ENCODE results near the gene SNTG2. TPM values are rescaled to one million over a fixed set of nuclear protein-coding genes. Genes with fewer than 3 reads are reported as not detected.

SNTG2 gene
- total RNA-seq, 2 donors from 2014 or later: 2.5 to 3.8 TPM

GRCh38 chr2:964562-964961, 13.9 kb downstream of the SNTG2 start:
- Mint-ChIP-seq H3K27ac (no peak overlapping the region), H3K4me3 (no peak overlapping the region), H3K36me3 (ENCODE audit: insufficient read depth in 2 of 2) (peaks cover 3 to 6% of the 10 kb centered on the region in 2 donors), H3K4me1 (ENCODE audit: low read depth) (no peaks in the 10 kb centered on the region), H3K9me3 (peaks cover 0 to 5% of the 10 kb centered on the region in 2 donors), H3K27me3 (ENCODE audit: low read depth) (peaks cover 5% of the 10 kb centered on the region)
- DNase-seq: no peak
- no peak for ATAC-seq (replicated peaks in 1 of 2)

- Mint-ChIP-seq H3K27ac (no peak overlapping the region), H3K9me3 (peaks cover 0 to 5% of the 10 kb centered on the region in 2 donors), H3K27me3 (ENCODE audit: low read depth) (peaks cover 5% of the 10 kb centered on the region), H3K36me3 (ENCODE audit: insufficient read depth in 2 of 2) (peaks cover 3 to 6% of the 10 kb centered on the region in 2 donors), H3K4me3 (no peak overlapping the region), H3K4me1 (ENCODE audit: low read depth) (no peaks in the 10 kb centered on the region)
- no peak for ATAC-seq (replicated peaks in 1 of 2)
- no peak for DNase-seq
Observed at GRCh38 chr2:965640-966147, 15.0 kb downstream of the SNTG2 start.

GRCh38 chr2:973129-973528, 22.5 kb downstream of the SNTG2 start:
- Mint-ChIP-seq H3K4me1 (ENCODE audit: low read depth) (peaks cover 42% of the 10 kb centered on the region), H3K36me3 (ENCODE audit: insufficient read depth in 2 of 2) (peaks cover 13 to 26% of the 10 kb centered on the region in 2 donors), H3K9me3 (peaks cover 11 to 15% of the 10 kb centered on the region in 2 donors), H3K27me3 (ENCODE audit: low read depth) (peaks cover 12% of the 10 kb centered on the region), H3K4me3 (peak overlapping the region in 1 of 2 donors; percentile 12), H3K27ac (no peak overlapping the region)
- ATAC-seq (replicated peaks in 1 of 2) (no peak), DNase-seq (no peak)

GRCh38 chr2:974054-974453, 23.4 kb downstream of the SNTG2 start:
- Mint-ChIP-seq H3K4me3 (peak overlapping the region; percentile 30 to 74), H3K27ac (peak overlapping the region; percentile 83), H3K27me3 (ENCODE audit: low read depth) (peaks cover 7% of the 10 kb centered on the region), H3K4me1 (ENCODE audit: low read depth) (peaks cover 50% of the 10 kb centered on the region), H3K36me3 (ENCODE audit: insufficient read depth in 2 of 2) (peaks cover 11 to 20% of the 10 kb centered on the region in 2 donors), H3K9me3 (peaks cover 11 to 13% of the 10 kb centered on the region in 2 donors)
- ATAC-seq (replicated peaks in 1 of 2) (peak; percentile 95 to 96), DNase-seq (peak; percentile 52 to 63)

- ATAC-seq (replicated peaks in 1 of 2) (peak; percentile 41 to 44), DNase-seq (no peak)
- peaks cover 11 to 20% of the 10 kb centered on the region in 2 donors for H3K36me3 Mint-ChIP-seq (ENCODE audit: insufficient read depth in 2 of 2)
- peaks cover 11% of the 10 kb centered on the region in 2 donors for H3K9me3 Mint-ChIP-seq
- peaks cover 52% of the 10 kb centered on the region for H3K4me1 Mint-ChIP-seq (ENCODE audit: low read depth)
- peaks cover 7% of the 10 kb centered on the region for H3K27me3 Mint-ChIP-seq (ENCODE audit: low read depth)
- H3K27ac Mint-ChIP-seq: peak overlapping the region; percentile 83
- H3K4me3 Mint-ChIP-seq: peak overlapping the region; percentile 30 to 74
Observed at GRCh38 chr2:974502-974901, 23.9 kb downstream of the SNTG2 start.

GRCh38 chr2:975095-975494, 24.4 kb downstream of the SNTG2 start:
- peak overlapping the region; percentile 30 to 74 for H3K4me3 Mint-ChIP-seq

GRCh38 chr2:979069-979928, 28.6 kb downstream of the SNTG2 start:
- H3K27me3 Mint-ChIP-seq (ENCODE audit: low read depth): no peaks in the 10 kb centered on the region

More at GRCh38 chr2:975095-975494, 24.4 kb downstream of the SNTG2 start:
- peaks cover 52% of the 10 kb centered on the region for H3K4me1 Mint-ChIP-seq (ENCODE audit: low read depth)
- H3K27me3 Mint-ChIP-seq (ENCODE audit: low read depth): peaks cover 7% of the 10 kb centered on the region
- DNase-seq: no peak
- no peak overlapping the region for H3K27ac Mint-ChIP-seq
- ATAC-seq (replicated peaks in 1 of 2): no peak
- peaks cover 11% of the 10 kb centered on the region in 2 donors for H3K9me3 Mint-ChIP-seq
- H3K36me3 Mint-ChIP-seq (ENCODE audit: insufficient read depth in 2 of 2): peaks cover 11 to 20% of the 10 kb centered on the region in 2 donors

GRCh38 chr2:980176-980575, 29.5 kb downstream of the SNTG2 start:
- ATAC-seq (replicated peaks in 1 of 2) (no peak), DNase-seq (no peak)
- Mint-ChIP-seq H3K9me3 (no peaks in the 10 kb centered on the region), H3K27ac (no peak overlapping the region), H3K4me1 (ENCODE audit: low read depth) (peaks cover 39% of the 10 kb centered on the region), H3K27me3 (ENCODE audit: low read depth) (no peaks in the 10 kb centered on the region), H3K36me3 (ENCODE audit: insufficient read depth in 2 of 2) (no peaks in the 10 kb centered on the region), H3K4me3 (no peak overlapping the region)

More at GRCh38 chr2:979069-979928, 28.6 kb downstream of the SNTG2 start:
- DNase-seq (no peak), ATAC-seq (replicated peaks in 1 of 2) (no peak)
- H3K27ac Mint-ChIP-seq: no peak overlapping the region
- H3K9me3 Mint-ChIP-seq: no peaks in the 10 kb centered on the region
- peaks cover 39% of the 10 kb centered on the region for H3K4me1 Mint-ChIP-seq (ENCODE audit: low read depth)
- H3K36me3 Mint-ChIP-seq (ENCODE audit: insufficient read depth in 2 of 2): no peaks in the 10 kb centered on the region
- peak overlapping the region; percentile 23 to 30 for H3K4me3 Mint-ChIP-seq

- no peak for ATAC-seq (replicated peaks in 1 of 2)
- no peaks in the 10 kb centered on the region for H3K9me3 Mint-ChIP-seq
- no peaks in the 10 kb centered on the region for H3K36me3 Mint-ChIP-seq (ENCODE audit: insufficient read depth in 2 of 2)
- no peak for DNase-seq
- peaks cover 44% of the 10 kb centered on the region for H3K4me1 Mint-ChIP-seq (ENCODE audit: low read depth)
- H3K4me3 Mint-ChIP-seq: no peak overlapping the region
- no peaks in the 10 kb centered on the region for H3K27me3 Mint-ChIP-seq (ENCODE audit: low read depth)
- H3K27ac Mint-ChIP-seq: no peak overlapping the region
Observed at GRCh38 chr2:981258-981657, 30.6 kb downstream of the SNTG2 start.

- Mint-ChIP-seq H3K27me3 (ENCODE audit: low read depth) (no peaks in the 10 kb centered on the region), H3K36me3 (ENCODE audit: insufficient read depth in 2 of 2) (no peaks in the 10 kb centered on the region), H3K27ac (no peak overlapping the region), H3K9me3 (no peaks in the 10 kb centered on the region), H3K4me1 (ENCODE audit: low read depth) (peaks cover 40% of the 10 kb centered on the region), H3K4me3 (no peak overlapping the region)
- ATAC-seq (replicated peaks in 1 of 2) (no peak), DNase-seq (no peak)
Observed at GRCh38 chr2:981759-982158, 31.1 kb downstream of the SNTG2 start.

GRCh38 chr2:985317-985898, 34.8 kb downstream of the SNTG2 start:
- Mint-ChIP-seq H3K27ac (peak overlapping the region; percentile 97), H3K4me1 (ENCODE audit: low read depth) (peaks cover 23% of the 10 kb centered on the region), H3K27me3 (ENCODE audit: low read depth) (no peaks in the 10 kb centered on the region), H3K4me3 (peak overlapping the region; percentile 59 to 85), H3K9me3 (no peaks in the 10 kb centered on the region), H3K36me3 (ENCODE audit: insufficient read depth in 2 of 2) (no peaks in the 10 kb centered on the region)
- DNase-seq (peak; percentile 14 to 18), ATAC-seq (replicated peaks in 1 of 2) (peak; percentile 69 to 71)

GRCh38 chr2:987789-988188, 37.1 kb downstream of the SNTG2 start:
- no peak overlapping the region for H3K27ac Mint-ChIP-seq
- H3K4me3 Mint-ChIP-seq: no peak overlapping the region
- ATAC-seq (replicated peaks in 1 of 2) (no peak), DNase-seq (no peak)
- no peaks in the 10 kb centered on the region for H3K27me3 Mint-ChIP-seq (ENCODE audit: low read depth)
- H3K4me1 Mint-ChIP-seq (ENCODE audit: low read depth): peaks cover 23% of the 10 kb centered on the region
- no peaks in the 10 kb centered on the region for H3K9me3 Mint-ChIP-seq
- H3K36me3 Mint-ChIP-seq (ENCODE audit: insufficient read depth in 2 of 2): no peaks in the 10 kb centered on the region

GRCh38 chr2:989781-990467, 39.3 kb downstream of the SNTG2 start:
- H3K4me3 Mint-ChIP-seq: no peak overlapping the region
- no peaks in the 10 kb centered on the region for H3K9me3 Mint-ChIP-seq
- no peaks in the 10 kb centered on the region for H3K36me3 Mint-ChIP-seq (ENCODE audit: insufficient read depth in 2 of 2)
- peaks cover 14% of the 10 kb centered on the region for H3K4me1 Mint-ChIP-seq (ENCODE audit: low read depth)
- no peak for ATAC-seq (replicated peaks in 1 of 2)
- H3K27ac Mint-ChIP-seq: no peak overlapping the region
- peaks cover 1% of the 10 kb centered on the region for H3K27me3 Mint-ChIP-seq (ENCODE audit: low read depth)
- DNase-seq: no peak

Measured in activated T-cell treated with anti-CD3 and anti-CD28 coated beads, Interleukin-2, amount 50 U/mL, for 72 hours (primary cell).